ENCODE data around the gene DCTN4.
A peak's percentile ranks its signal among the peaks of the same experiment; 100 is the strongest.

Gene DCTN4

DNA sequence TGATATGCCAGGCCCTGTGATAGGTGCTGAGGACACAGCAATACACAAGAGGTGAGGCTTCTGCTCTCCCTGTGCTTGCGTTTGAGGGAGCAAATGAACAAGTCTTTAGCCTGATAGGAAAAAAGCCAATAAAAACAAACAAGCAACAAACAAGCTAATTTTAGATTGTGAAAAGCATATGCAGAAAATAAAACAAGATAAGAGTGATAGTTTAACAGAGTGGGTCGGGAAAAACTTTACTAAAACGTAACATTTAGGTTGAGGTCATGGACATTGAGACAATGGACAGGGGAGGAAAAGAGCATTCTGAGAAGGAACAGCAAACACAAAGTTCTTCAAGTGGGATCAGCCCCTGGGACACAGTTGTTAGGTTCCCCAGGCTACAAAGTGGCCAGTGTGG is 24.0 kb upstream of the DCTN4 start:
- H3K9me3 Mint-ChIP-seq: peaks cover 4% of the 10 kb centered on the region
- H3K36me3 Mint-ChIP-seq (ENCODE audit: low read depth): peaks cover 9% of the 10 kb centered on the region
- H3K4me1 Mint-ChIP-seq (ENCODE audit: low read depth): peaks cover 87% of the 10 kb centered on the region
- H3K4me3 Mint-ChIP-seq: peak overlapping the region; percentile 64
- H3K27ac Mint-ChIP-seq: peak overlapping the region; percentile 85
- H3K27me3 Mint-ChIP-seq: no peaks in the 10 kb centered on the region

DNA sequence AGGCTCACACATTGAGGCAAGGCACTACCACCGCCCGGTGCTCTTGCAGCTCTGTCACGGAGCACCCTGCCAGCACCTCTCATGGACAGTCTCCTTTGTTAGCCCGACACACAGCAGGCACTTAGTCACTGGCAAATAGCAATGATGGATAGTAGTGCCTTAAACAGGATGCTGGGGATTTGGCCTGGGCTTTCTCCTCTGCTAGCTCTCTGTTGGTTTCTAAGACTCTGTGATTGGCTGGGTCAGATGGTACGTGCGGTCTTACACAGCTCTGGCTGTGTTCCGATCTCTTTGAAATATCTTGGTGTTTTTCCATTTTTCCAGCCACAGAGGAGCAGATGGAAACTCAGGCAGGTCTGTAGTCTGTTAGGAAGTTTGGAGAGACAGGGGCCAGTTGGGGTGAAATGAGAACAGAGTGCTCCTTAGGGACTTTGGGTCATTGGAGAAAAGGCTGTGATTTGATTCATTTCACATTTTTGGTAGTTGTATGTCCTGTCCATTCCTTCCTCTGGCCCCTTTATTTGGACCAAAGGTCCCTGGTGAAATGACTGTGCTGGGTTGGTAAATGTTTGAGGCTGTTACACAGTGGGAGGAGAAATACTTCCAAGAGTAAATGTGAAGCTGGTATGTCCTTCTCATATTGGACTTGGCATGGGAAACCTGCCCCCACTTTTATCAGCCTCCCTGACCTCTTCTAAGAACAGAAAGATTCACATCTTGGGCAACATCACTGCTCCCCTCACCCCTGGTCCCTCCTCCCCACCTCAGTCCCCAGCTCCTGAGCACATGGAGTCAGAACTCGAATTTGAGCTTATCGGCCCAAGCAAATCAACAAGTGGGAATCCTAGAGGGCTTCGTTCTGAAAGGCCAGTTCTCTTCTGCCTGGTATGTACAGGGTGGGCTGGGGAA is 23.1 kb upstream of the DCTN4 start:
- peaks cover 9% of the 10 kb centered on the region for H3K36me3 Mint-ChIP-seq (ENCODE audit: low read depth)
- H3K27me3 Mint-ChIP-seq: no peaks in the 10 kb centered on the region
- H3K27ac Mint-ChIP-seq: peak overlapping the region; percentile 85
- peaks cover 4% of the 10 kb centered on the region for H3K9me3 Mint-ChIP-seq
- H3K4me1 Mint-ChIP-seq (ENCODE audit: low read depth): peaks cover 82% of the 10 kb centered on the region
- peak overlapping the region; percentile 21 for H3K4me3 Mint-ChIP-seq

- peaks cover 77% of the 10 kb centered on the region for H3K4me1 Mint-ChIP-seq (ENCODE audit: low read depth)
- H3K36me3 Mint-ChIP-seq (ENCODE audit: low read depth): peaks cover 6% of the 10 kb centered on the region
- H3K27me3 Mint-ChIP-seq: no peaks in the 10 kb centered on the region
- H3K4me3 Mint-ChIP-seq: peak overlapping the region; percentile 96
- peak overlapping the region; percentile 79 for H3K27ac Mint-ChIP-seq
- peaks cover 1% of the 10 kb centered on the region for H3K9me3 Mint-ChIP-seq
These were observed 22.0 kb upstream of the DCTN4 start for GRCh38 chr5:150780816-150781221.

DNA sequence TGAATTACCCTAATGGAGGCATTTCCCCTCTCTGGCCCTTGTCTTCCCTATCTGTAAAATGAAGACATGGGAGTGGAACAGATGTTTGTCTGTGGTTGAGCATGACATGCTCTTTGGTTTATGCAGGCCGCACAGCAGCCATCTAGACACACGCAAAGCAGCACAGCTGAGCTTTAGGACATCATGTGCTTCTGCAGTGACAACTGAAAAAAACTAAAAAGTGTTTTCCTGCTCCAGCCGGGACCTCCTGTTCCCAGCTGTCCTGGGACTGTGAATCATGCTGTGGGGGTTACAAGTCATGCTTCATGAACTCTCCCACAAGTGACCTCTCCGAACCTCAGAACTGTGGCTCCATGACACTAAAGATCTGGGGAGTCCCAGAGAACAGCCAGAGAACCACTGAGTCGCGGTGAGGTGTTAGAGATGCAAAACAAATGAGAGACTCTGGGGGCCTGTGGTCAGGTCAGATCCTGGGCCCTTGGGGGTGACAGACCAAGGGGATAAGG is 21.4 kb upstream of the DCTN4 start:
- Mint-ChIP-seq H3K27me3 (no peaks in the 10 kb centered on the region), H3K36me3 (ENCODE audit: low read depth) (peaks cover 1% of the 10 kb centered on the region), H3K27ac (peak overlapping the region; percentile 79), H3K4me3 (peak overlapping the region; percentile 96), H3K9me3 (no peaks in the 10 kb centered on the region), H3K4me1 (ENCODE audit: low read depth) (peaks cover 71% of the 10 kb centered on the region)

- Mint-ChIP-seq H3K4me1 (ENCODE audit: low read depth) (peaks cover 66% of the 10 kb centered on the region), H3K9me3 (no peaks in the 10 kb centered on the region), H3K27me3 (no peaks in the 10 kb centered on the region), H3K27ac (peak overlapping the region; percentile 79), H3K4me3 (peak overlapping the region; percentile 96), H3K36me3 (ENCODE audit: low read depth) (no peaks in the 10 kb centered on the region)
These were observed 20.8 kb upstream of the DCTN4 start for GRCh38 chr5:150779397-150780186.

GRCh38 chr5:150778517-150779396 is 19.9 kb upstream of the DCTN4 start, which contains the start of gene SMIM3:
Gene SMIM3, plus strand, starts transcription at chr5:150778757. Its CDS starts 16,684 bp downstream, at chr5:150795441.
- H3K4me3 Mint-ChIP-seq: peak within 1 kb of the TSS; percentile 96

GRCh38 chr5:150778088-150778516 is 19.3 kb upstream of the DCTN4 start:
- Mint-ChIP-seq H3K4me1 (ENCODE audit: low read depth) (peaks cover 51% of the 10 kb centered on the region), H3K27ac (peak overlapping the region; percentile 71)

More at GRCh38 chr5:150778517-150779396, 19.9 kb upstream of the DCTN4 start, which contains the start of gene SMIM3:
- no peaks in the 10 kb centered on the region for H3K36me3 Mint-ChIP-seq (ENCODE audit: low read depth)
- H3K27ac Mint-ChIP-seq: peak within 1 kb of the TSS; percentile 88
- peaks cover 58% of the 10 kb centered on the region for H3K4me1 Mint-ChIP-seq (ENCODE audit: low read depth)
- H3K9me3 Mint-ChIP-seq: no peaks in the 10 kb centered on the region
- no peaks in the 10 kb centered on the region for H3K27me3 Mint-ChIP-seq

DNA sequence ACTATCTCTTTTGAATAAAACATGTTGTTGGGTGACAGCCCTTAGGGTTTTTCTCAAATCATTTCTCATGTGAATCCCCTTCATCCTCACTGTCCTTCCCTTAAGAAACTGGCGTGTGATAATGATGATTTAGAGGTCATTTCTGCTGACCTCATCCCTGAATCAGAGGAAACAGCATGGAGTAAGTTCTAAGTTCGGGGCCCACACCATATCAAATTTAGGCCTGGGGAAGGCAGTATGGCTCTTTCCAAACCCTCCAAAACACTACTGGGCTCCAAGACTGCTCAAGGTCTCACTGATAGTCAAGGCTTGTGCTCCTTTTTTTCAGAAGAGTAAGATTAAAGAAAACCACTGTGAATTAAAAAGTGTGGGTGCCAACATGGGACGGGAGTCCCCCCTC is 18.9 kb upstream of the DCTN4 start:
- Mint-ChIP-seq H3K36me3 (ENCODE audit: low read depth) (no peaks in the 10 kb centered on the region), H3K4me3 (peak overlapping the region; percentile 96), H3K27me3 (no peaks in the 10 kb centered on the region), H3K9me3 (no peaks in the 10 kb centered on the region), H3K27ac (peak overlapping the region; percentile 71), H3K4me1 (ENCODE audit: low read depth) (peaks cover 47% of the 10 kb centered on the region)

More at GRCh38 chr5:150778088-150778516, 19.3 kb upstream of the DCTN4 start:
- Mint-ChIP-seq H3K4me3 (peak overlapping the region; percentile 96), H3K9me3 (no peaks in the 10 kb centered on the region), H3K27me3 (no peaks in the 10 kb centered on the region), H3K36me3 (ENCODE audit: low read depth) (no peaks in the 10 kb centered on the region)

DNA sequence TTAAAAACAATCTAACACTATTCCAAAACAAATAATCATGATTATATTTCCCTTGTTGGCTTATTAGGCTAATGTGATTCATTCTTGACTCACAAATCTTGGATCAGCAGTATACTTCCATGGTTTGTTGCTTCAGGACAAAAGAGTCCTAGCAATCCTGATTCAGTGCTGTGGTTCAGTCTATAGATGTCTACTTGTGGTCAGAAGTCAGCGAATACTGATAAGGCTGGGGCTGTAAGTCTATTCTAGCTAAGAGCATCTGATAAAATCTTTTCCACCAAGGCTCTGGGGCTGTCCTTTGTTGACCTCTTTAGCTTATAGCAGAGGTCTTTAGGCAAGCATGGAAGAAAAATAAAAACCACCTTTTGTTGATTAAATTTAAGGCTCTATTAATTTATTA is 15.3 kb upstream of the DCTN4 start:
- peaks cover 4% of the 10 kb centered on the region for H3K9me3 Mint-ChIP-seq
- peaks cover 16% of the 10 kb centered on the region for H3K4me1 Mint-ChIP-seq (ENCODE audit: low read depth)
- H3K27ac Mint-ChIP-seq: no peak overlapping the region
- H3K4me3 Mint-ChIP-seq: no peak overlapping the region
- H3K27me3 Mint-ChIP-seq: no peaks in the 10 kb centered on the region
- H3K36me3 Mint-ChIP-seq (ENCODE audit: low read depth): no peaks in the 10 kb centered on the region

DNA sequence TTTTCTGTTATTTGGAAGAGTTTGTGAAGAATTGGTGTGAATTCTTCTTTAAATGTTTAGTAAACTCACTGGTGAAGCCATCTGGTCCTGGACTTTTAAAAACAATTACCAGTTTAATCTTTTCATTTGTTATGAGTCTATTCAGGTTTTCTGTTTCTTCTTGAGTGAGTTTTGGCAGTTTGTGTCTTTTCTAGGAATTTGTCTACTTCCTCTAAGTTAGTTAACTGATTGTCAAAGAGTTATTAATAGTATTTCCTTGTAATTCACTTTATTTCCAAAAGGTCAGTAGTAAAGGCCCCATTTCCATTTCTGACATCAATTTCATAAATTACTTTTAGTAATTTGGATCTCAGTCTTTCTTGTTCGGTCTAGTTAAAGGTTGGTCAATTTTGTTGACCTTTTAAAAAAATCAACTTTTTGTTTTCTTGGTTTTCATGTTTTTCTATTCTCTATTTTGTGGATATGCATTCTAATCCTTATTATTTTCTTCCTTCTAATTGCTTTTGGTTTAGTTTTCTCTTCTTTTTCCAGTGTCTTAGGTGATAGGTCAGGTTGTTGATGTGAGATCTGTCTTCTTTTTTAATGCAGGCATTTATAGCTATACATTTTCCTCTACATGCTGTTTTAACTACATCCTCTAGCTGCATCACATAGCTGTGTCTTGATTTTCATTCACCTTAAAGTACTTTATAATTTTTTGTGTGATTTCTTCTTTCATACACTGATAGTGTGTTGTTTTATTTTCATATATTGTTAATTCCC is 12.4 kb upstream of the DCTN4 start:
- Mint-ChIP-seq H3K4me1 (ENCODE audit: low read depth) (peaks cover 5% of the 10 kb centered on the region), H3K4me3 (no peak overlapping the region), H3K9me3 (peaks cover 4% of the 10 kb centered on the region), H3K27ac (peak overlapping the region; percentile 9), H3K36me3 (ENCODE audit: low read depth) (no peaks in the 10 kb centered on the region), H3K27me3 (no peaks in the 10 kb centered on the region)

GRCh38 chr5:150766251-150766650 is 7.4 kb upstream of the DCTN4 start:
- no peaks in the 10 kb centered on the region for H3K27me3 Mint-ChIP-seq
- H3K27ac Mint-ChIP-seq: no peak overlapping the region
- peaks cover under 1% of the 10 kb centered on the region for H3K9me3 Mint-ChIP-seq
- peaks cover 1% of the 10 kb centered on the region for H3K4me1 Mint-ChIP-seq (ENCODE audit: low read depth)
- no peaks in the 10 kb centered on the region for H3K36me3 Mint-ChIP-seq (ENCODE audit: low read depth)
- no peak overlapping the region for H3K4me3 Mint-ChIP-seq

DNA sequence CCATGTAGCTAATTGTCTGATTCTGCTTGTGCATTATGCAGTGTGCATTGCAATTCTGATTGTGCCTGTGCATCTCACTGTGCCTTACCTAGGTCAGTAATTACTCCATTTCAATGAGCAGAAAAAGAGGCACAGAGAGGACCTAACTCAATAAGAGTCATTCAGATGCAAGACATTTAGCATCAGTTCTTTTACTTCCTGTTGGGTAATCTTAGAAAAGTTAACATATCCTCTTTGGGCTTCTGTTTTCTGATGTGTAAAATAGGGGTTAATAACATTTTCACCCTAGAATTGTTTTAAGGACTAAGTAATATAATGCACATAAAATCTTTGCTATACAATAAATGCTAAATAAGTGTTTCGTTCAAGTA is 7.0 kb upstream of the DCTN4 start:
- Mint-ChIP-seq H3K27ac (no peak overlapping the region), H3K36me3 (ENCODE audit: low read depth) (no peaks in the 10 kb centered on the region), H3K9me3 (no peaks in the 10 kb centered on the region), H3K4me1 (ENCODE audit: low read depth) (no peaks in the 10 kb centered on the region), H3K27me3 (no peaks in the 10 kb centered on the region), H3K4me3 (no peak overlapping the region)

DNA sequence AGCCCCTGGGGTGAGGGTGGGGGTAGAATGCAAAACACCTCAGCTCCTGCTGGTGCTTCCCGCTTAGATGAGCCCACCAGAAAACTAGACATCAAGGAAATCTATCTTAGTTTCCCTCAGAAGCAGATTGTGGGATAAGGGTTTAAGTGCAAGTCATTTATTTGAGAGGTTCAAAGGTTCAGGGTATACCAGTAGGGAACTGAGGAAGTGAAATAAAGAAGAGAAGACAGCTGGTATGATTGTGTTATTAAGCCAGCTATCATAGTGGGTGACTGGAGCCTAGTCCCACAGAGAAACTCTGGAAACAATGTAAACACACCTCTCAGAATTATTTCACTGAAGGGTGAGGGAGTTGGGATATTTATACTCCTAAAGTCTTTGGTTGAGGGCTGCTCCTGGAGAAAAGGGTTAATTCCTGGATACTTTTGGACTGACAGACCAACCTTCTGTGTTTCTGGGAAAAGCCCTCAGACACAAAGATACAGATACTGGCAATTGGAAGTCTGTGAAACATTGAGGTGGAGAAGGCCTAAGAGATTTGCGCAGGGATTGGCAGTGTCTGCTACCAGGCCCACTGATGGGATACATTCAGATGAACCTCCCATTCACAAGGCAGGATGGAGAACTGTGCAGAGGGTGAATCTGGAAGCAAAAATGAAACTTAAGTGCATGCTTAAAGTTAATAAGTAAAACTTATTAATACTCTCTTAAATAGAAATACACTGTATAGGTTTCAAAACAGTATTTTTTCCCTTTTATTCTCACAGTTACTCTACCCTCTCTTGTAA is 6.4 kb upstream of the DCTN4 start:
- H3K4me1 Mint-ChIP-seq (ENCODE audit: low read depth): no peaks in the 10 kb centered on the region
- no peaks in the 10 kb centered on the region for H3K9me3 Mint-ChIP-seq
- H3K4me3 Mint-ChIP-seq: no peak overlapping the region
- H3K27ac Mint-ChIP-seq: no peak overlapping the region
- H3K36me3 Mint-ChIP-seq (ENCODE audit: low read depth): no peaks in the 10 kb centered on the region
- no peaks in the 10 kb centered on the region for H3K27me3 Mint-ChIP-seq
